HEK293 (cell line): ENCODE data around the gene C3orf49.

Experiments used
- CTCF ChIA-PET: fragments of 350-600 bp; formaldehyde crosslinking; extraction: SDS; loops from one replicate; lab custom pipeline; 2021; ENCODE audit warnings: antibody characterized with exemption; lab: Yijun Ruan, JAX
- POLR2A ChIA-PET: fragments of 300-600 bp; formaldehyde crosslinking; extraction: SDS; loops from one replicate; lab custom pipeline; 2020; ENCODE audit warnings: antibody characterized with exemption, inconsistent platforms; lab: Yijun Ruan, JAX
- H3K27ac ChIP-seq: fragments of 200-500 bp; sonication (Bioruptor generic); 2 replicates; pipeline ENCODE4 v1.5.1; 2014; ENCODE audit warnings: low read depth, low read length, control low read depth, inconsistent platforms; ENCODE audit errors: extremely low read depth
- H3K36me3 ChIP-seq, 2 experiments: fragments of 200-500 bp in 1 of 2; sonication (Bioruptor generic) in 1 of 2; 1 replicate in 1 of 2; 2 replicates in 1 of 2; pipeline ENCODE4 v1.5.1; 2014 to 2017; ENCODE audit warnings: inconsistent platforms in 2 of 2, low read length in 2 of 2; ENCODE audit not compliant: control insufficient read depth in 2 of 2, insufficient read depth in 1 of 2
- H3K4me1 ChIP-seq: fragments of 200-500 bp; sonication (Bioruptor generic); 2 replicates; pipeline ENCODE4 v1.5.1; 2014; ENCODE audit warnings: mild to moderate bottlenecking, low read length, inconsistent platforms; ENCODE audit not compliant: control insufficient read depth, insufficient read depth
- H3K4me3 ChIP-seq: 2 replicates; pipeline ENCODE4 v1.5.1; 2011; ENCODE audit warnings: low read depth, mild to moderate bottlenecking, control low read depth, low read length, moderate library complexity
- H3K9me3 ChIP-seq: fragments of 200-500 bp; sonication (Bioruptor generic); 2 replicates; pipeline ENCODE4 v1.5.1; 2014; ENCODE audit warnings: low read depth, low read length, inconsistent platforms; ENCODE audit not compliant: control insufficient read depth, insufficient read depth
- GLI2 ChIP-seq: fragments of 450-650 bp; formaldehyde crosslinking; IDR thresholded peaks from 2 replicates; pipeline ENCODE4; 2017; ENCODE audit warnings: missing biosample characterization, missing genetic modification characterization, low read depth, borderline replicate concordance
- KLF9 ChIP-seq: fragments of 450-650 bp; formaldehyde crosslinking; IDR thresholded peaks from 2 replicates; pipeline ENCODE4 v1.5.1; 2016; ENCODE audit warnings: missing biosample characterization, missing genetic modification characterization, low read depth
- OVOL3 ChIP-seq: fragments of 450-650 bp; formaldehyde crosslinking; IDR thresholded peaks from 2 replicates; pipeline ENCODE4 v1.5.1; 2016; ENCODE audit warnings: missing biosample characterization, missing genetic modification characterization
- PRDM1 ChIP-seq: fragments of 450-650 bp; formaldehyde crosslinking; IDR thresholded peaks from 2 replicates; pipeline ENCODE4; 2016; ENCODE audit warnings: missing biosample characterization, missing genetic modification characterization
- SP3 ChIP-seq: fragments of 450-650 bp; formaldehyde crosslinking; IDR thresholded peaks from 2 replicates; pipeline ENCODE4 v1.5.1; 2016; ENCODE audit warnings: missing biosample characterization, missing genetic modification characterization
- WT1 ChIP-seq: fragments of 450-650 bp; formaldehyde crosslinking; IDR thresholded peaks from 2 replicates; pipeline ENCODE4 v1.5.1; 2016; ENCODE audit warnings: missing biosample characterization, missing genetic modification characterization
- ZBTB7A ChIP-seq: fragments of 450-650 bp; formaldehyde crosslinking; IDR thresholded peaks from 2 replicates; pipeline ENCODE4 v1.5.1; 2016; ENCODE audit warnings: low read depth, missing biosample characterization, missing genetic modification characterization
- ZBTB8A ChIP-seq: fragments of 450-650 bp; formaldehyde crosslinking; IDR thresholded peaks from 2 replicates; pipeline ENCODE4 v1.5.1; 2016; ENCODE audit warnings: missing biosample characterization, missing genetic modification characterization
- ZFP3 ChIP-seq: fragments of 450-650 bp; formaldehyde crosslinking; IDR thresholded peaks from 2 replicates; pipeline ENCODE4 v1.5.1; 2016; ENCODE audit warnings: low read depth, missing biosample characterization, missing genetic modification characterization
- ZNF155 ChIP-seq: fragments of 450-650 bp; formaldehyde crosslinking; IDR thresholded peaks from 2 replicates; pipeline ENCODE4 v1.5.1; 2016; ENCODE audit warnings: missing biosample characterization, missing genetic modification characterization
- ZNF239 ChIP-seq: fragments of 450-650 bp; formaldehyde crosslinking; IDR thresholded peaks from 2 replicates; pipeline ENCODE4 v1.5.1; 2016; ENCODE audit warnings: missing biosample characterization, missing genetic modification characterization
- ZNF302 ChIP-seq: fragments of 450-650 bp; formaldehyde crosslinking; IDR thresholded peaks from 2 replicates; pipeline ENCODE4 v1.5.1; 2016; ENCODE audit warnings: missing biosample characterization, missing genetic modification characterization, low read depth
- ZNF341 ChIP-seq: fragments of 450-650 bp; formaldehyde crosslinking; IDR thresholded peaks from 2 replicates; pipeline ENCODE4; 2016; ENCODE audit warnings: low read depth, missing biosample characterization, missing genetic modification characterization
- ZNF501 ChIP-seq: fragments of 450-650 bp; formaldehyde crosslinking; IDR thresholded peaks from 2 replicates; pipeline ENCODE4 v1.5.1; 2016; ENCODE audit warnings: missing biosample characterization, missing genetic modification characterization
- ZNF600 ChIP-seq: fragments of 450-650 bp; formaldehyde crosslinking; IDR thresholded peaks from 2 replicates; pipeline ENCODE4 v1.5.1; 2016; ENCODE audit warnings: missing biosample characterization, missing genetic modification characterization
- ZNF76 ChIP-seq: fragments of 450-650 bp; formaldehyde crosslinking; IDR thresholded peaks from 2 replicates; pipeline ENCODE4; 2016; ENCODE audit warnings: low read depth, missing biosample characterization, missing genetic modification characterization, borderline replicate concordance
- ZXDB ChIP-seq: fragments of 450-650 bp; formaldehyde crosslinking; IDR thresholded peaks from 2 replicates; pipeline ENCODE4 v1.5.1; 2016; ENCODE audit warnings: missing biosample characterization, missing genetic modification characterization
- TF ChIP-seq, protein P1 (sequence below): fragments of 450-650 bp; formaldehyde crosslinking; IDR thresholded peaks from 2 replicates; pipeline ENCODE4 v1.5.1; 2016; ENCODE audit warnings: missing biosample characterization, missing genetic modification characterization
- TF ChIP-seq, protein P2 (sequence below): fragments of 450-650 bp; formaldehyde crosslinking; IDR thresholded peaks from 2 replicates; pipeline ENCODE4 v1.5.1; 2016; ENCODE audit warnings: missing biosample characterization, missing genetic modification characterization
- TF ChIP-seq, protein P3 (sequence below): fragments of 450-650 bp; formaldehyde crosslinking; IDR thresholded peaks from 2 replicates; pipeline ENCODE4 v1.5.1; 2017; ENCODE audit warnings: missing biosample characterization, missing genetic modification characterization

C3orf49 gene

DNA sequence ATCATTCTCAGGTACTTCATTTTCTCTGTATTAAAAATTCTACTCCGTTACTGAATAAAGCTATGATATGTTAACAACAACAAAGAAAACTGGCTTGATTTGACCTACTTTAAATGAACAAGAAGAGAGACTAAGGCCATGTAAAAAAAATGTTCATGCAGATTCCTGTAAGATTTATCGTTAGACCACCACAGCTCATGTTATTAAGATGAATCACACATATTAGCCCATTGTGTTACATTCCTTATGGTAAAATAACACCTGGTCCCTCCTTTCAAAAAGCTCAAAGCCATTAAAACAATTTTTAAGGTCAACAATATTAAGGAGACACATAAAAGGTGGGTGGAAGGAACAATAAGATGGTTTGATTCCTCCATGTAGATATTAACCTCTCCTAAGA lies 38.2 kb downstream of the C3orf49 start (continued):
- TF ChIP-seq, protein P1, sequence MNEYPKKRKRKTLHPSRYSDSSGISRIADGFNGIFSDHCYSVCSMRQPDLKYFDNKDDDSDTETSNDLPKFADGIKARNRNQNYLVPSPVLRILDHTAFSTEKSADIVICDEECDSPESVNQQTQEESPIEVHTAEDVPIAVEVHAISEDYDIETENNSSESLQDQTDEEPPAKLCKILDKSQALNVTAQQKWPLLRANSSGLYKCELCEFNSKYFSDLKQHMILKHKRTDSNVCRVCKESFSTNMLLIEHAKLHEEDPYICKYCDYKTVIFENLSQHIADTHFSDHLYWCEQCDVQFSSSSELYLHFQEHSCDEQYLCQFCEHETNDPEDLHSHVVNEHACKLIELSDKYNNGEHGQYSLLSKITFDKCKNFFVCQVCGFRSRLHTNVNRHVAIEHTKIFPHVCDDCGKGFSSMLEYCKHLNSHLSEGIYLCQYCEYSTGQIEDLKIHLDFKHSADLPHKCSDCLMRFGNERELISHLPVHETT (tag by site-specific recombination), result no peak
- TF ChIP-seq ZNF341 (no peak), ZNF501 (tag by site-specific recombination) (no peak), KLF9 (tag by site-specific recombination) (no peak), ZBTB8A (tag by site-specific recombination) (no peak), ZFP3 (tag by site-specific recombination) (no peak), SP3 (tag by site-specific recombination) (no peak)

DNA sequence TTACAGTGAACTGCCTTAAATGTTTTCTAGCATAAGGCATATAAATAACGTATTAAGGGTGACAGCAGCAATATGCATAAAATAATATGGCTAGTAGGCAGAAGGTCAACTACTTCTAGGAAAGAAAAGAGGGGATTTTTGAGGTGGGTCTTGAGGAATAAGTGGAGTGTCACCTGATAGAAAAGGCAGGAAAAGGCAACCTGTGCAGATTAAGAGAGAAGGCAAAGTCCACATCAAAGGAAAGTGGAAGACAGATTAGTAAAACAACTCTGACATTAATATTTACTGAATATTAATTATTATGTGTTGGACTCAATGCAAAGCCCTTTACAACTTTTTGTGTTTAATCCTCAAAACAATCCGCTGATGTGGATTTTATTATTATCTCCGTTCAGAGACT lies 41.7 kb downstream of the C3orf49 start:
- H3K9me3 ChIP-seq, result no peaks in the 10 kb centered on the region

DNA sequence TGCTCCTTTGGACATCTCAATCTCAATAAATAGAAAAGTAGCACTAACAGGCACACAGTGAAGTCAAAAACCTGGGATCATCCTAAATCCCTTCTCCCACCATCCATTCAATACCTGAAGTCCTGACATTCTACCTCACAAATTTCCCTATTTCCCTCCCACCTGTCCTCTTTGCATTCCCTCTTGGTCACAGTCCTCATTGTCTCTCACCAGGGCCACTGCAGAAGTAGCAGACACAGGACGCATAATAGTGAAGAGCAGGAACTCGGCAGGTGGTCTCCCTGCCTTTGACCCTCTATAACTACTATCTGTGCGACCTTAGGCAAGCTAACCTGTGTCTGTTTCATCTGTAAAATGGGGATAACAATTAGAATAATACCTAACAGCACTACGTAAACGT lies 42.2 kb downstream of the C3orf49 start:
- POLR2A ChIA-PET, result no interaction called here
- no peak overlapping the region for H3K4me3 ChIP-seq

More for the DNA sequence above, 41.7 kb downstream of the C3orf49 start:
- ChIA-PET POLR2A (no interaction called here), CTCF (no interaction called here)
- no peak for TF ChIP-seq ZNF155 (tag by site-specific recombination)
- TF ChIP-seq ZBTB7A, result no peak
- no peak for TF ChIP-seq ZNF239 (tag by site-specific recombination)
- TF ChIP-seq ZNF302 (tag by site-specific recombination), result no peak
- TF ChIP-seq GLI2 (tag by site-specific recombination), result no peak
- TF ChIP-seq, protein P2, sequence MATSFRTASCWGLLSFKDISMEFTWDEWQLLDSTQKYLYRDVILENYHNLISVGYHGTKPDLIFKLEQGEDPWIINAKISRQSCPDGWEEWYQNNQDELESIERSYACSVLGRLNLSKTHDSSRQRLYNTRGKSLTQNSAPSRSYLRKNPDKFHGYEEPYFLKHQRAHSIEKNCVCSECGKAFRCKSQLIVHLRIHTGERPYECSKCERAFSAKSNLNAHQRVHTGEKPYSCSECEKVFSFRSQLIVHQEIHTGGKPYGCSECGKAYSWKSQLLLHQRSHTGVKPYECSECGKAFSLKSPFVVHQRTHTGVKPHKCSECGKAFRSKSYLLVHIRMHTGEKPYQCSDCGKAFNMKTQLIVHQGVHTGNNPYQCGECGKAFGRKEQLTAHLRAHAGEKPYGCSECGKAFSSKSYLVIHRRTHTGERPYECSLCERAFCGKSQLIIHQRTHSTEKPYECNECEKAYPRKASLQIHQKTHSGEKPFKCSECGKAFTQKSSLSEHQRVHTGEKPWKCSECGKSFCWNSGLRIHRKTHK (tag by site-specific recombination), result no peak
- TF ChIP-seq ZNF76 (tag by site-specific recombination), result no peak
- no peak for TF ChIP-seq PRDM1
- Histone ChIP-seq H3K27ac (no peak overlapping the region), H3K36me3 (no peaks in the 10 kb centered on the region), H3K4me3 (no peak overlapping the region), H3K4me1 (no peaks in the 10 kb centered on the region; the same call in 1 of the 2 replicates)

DNA sequence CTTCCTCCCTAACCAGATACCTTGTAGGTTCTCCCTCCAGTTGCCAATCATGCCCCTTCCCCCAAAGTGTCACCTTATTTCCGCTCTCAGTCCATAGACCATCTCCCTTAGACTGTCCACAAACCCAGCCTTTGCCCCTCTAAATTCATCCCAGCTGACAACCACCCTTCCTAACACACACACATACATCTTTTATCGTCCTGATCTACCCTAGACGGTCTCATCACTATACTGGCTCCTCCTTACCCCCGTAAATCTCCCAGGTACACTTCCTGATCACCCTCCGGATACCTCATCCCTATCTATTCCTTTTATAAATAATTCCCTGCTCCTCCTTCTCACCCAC lies 43.7 kb downstream of the C3orf49 start:
- TF ChIP-seq ZXDB (tag by site-specific recombination), result peak; percentile 5; the same call in 1 of the 2 replicates
- TF ChIP-seq, protein P3, sequence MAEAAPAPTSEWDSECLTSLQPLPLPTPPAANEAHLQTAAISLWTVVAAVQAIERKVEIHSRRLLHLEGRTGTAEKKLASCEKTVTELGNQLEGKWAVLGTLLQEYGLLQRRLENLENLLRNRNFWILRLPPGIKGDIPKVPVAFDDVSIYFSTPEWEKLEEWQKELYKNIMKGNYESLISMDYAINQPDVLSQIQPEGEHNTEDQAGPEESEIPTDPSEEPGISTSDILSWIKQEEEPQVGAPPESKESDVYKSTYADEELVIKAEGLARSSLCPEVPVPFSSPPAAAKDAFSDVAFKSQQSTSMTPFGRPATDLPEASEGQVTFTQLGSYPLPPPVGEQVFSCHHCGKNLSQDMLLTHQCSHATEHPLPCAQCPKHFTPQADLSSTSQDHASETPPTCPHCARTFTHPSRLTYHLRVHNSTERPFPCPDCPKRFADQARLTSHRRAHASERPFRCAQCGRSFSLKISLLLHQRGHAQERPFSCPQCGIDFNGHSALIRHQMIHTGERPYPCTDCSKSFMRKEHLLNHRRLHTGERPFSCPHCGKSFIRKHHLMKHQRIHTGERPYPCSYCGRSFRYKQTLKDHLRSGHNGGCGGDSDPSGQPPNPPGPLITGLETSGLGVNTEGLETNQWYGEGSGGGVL (tag by site-specific recombination), result 0 out of 2 replicates have a peak, but pooled peaks have one; percentile 6
- peak; percentile 12; the same call in 1 of the 2 replicates for TF ChIP-seq WT1 (tag by site-specific recombination)
- no peak for TF ChIP-seq OVOL3 (tag by site-specific recombination)
- CTCF ChIA-PET, result no interaction called here
- no peaks in the 10 kb centered on the region for H3K9me3 ChIP-seq
- no peaks in the 10 kb centered on the region; the same call in 1 of the 2 replicates for H3K4me1 ChIP-seq
- H3K4me3 ChIP-seq, result peak overlapping the region; percentile 96
- H3K36me3 ChIP-seq, result peaks cover 0 to 4% of the 10 kb centered on the region in 2 experiments; a peak in 1 of 3 replicates
- peak overlapping the region; percentile 89; the same call in 1 of the 2 replicates for H3K27ac ChIP-seq
- POLR2A ChIA-PET, result no interaction called here

More for the DNA sequence above, 42.2 kb downstream of the C3orf49 start:
- H3K9me3 ChIP-seq, result no peaks in the 10 kb centered on the region
- no peaks in the 10 kb centered on the region for H3K36me3 ChIP-seq
- CTCF ChIA-PET, result no interaction called here
- H3K27ac ChIP-seq, result no peak overlapping the region
- no peak for TF ChIP-seq ZNF600 (tag by site-specific recombination)
- no peaks in the 10 kb centered on the region; the same call in 1 of the 2 replicates for H3K4me1 ChIP-seq
